UCSD-AML1 (cell line): Measurements from ENCODE around the gene ITGAE.

Experiments used
- DNase-seq: peaks from one replicate; lab custom pipeline; 2025; ENCODE audit not compliant: unreplicated experiment; lab: John Stamatoyannopoulos, UW

ITGAE gene

GRCh38 chr17:3697103-3697476, 103.9 kb downstream of the ITGAE start:
- DNase-seq, result no peak

GRCh38 chr17:3695723-3696411, 105.1 kb downstream of the ITGAE start, which contains the start of gene P2RX5:
P2RX5 (minus strand) TSS chr17:3696155; CDS start chr17:3696005, 150 bp downstream.
- DNase-seq, result peak; percentile 43

- DNase-seq, result no peak
Observed at GRCh38 chr17:3695129-3695722, 105.8 kb downstream of the ITGAE start.

- DNase-seq, result no peak
Observed at GRCh38 chr17:3693829-3694231, 107.2 kb downstream of the ITGAE start.

GRCh38 chr17:3693141-3693540, 107.8 kb downstream of the ITGAE start:
- DNase-seq, result no peak

GRCh38 chr17:3692346-3692745, 108.6 kb downstream of the ITGAE start:
- no peak for DNase-seq

- no peak for DNase-seq
Observed at GRCh38 chr17:3691617-3692067, 109.3 kb downstream of the ITGAE start.

- no peak for DNase-seq
Observed at GRCh38 chr17:3690094-3690715, 110.8 kb downstream of the ITGAE start.

GRCh38 chr17:3689262-3690093, 111.5 kb downstream of the ITGAE start:
- DNase-seq, result no peak

- no peak for DNase-seq
Observed at GRCh38 chr17:3688852-3689261, 112.1 kb downstream of the ITGAE start.

GRCh38 chr17:3688027-3688553, 112.9 kb downstream of the ITGAE start:
- no peak for DNase-seq

GRCh38 chr17:3685174-3685573, 115.8 kb downstream of the ITGAE start:
- no peak for DNase-seq

GRCh38 chr17:3683054-3683511, 117.9 kb downstream of the ITGAE start:
- DNase-seq, result peak; percentile 44

GRCh38 chr17:3682033-3682432, 119.0 kb downstream of the ITGAE start:
- no peak for DNase-seq

- no peak for DNase-seq
Observed at GRCh38 chr17:3681565-3681964, 119.4 kb downstream of the ITGAE start.

- no peak for DNase-seq
Observed at GRCh38 chr17:3681057-3681456, 119.9 kb downstream of the ITGAE start.

- DNase-seq, result no peak
Observed at GRCh38 chr17:3679531-3680126, 121.4 kb downstream of the ITGAE start.

GRCh38 chr17:3678821-3679530, 122.0 kb downstream of the ITGAE start:
- no peak for DNase-seq

- no peak for DNase-seq
Observed at GRCh38 chr17:3678095-3678820, 122.7 kb downstream of the ITGAE start.
